DOHH2 (cell line): ENCODE results near the gene GAST.

Experiments
- CTCF ChIP-seq: fragments of 200-600 bp; sonication (generic); IDR thresholded peaks from one replicate; pipeline ENCODE4 v1.5.1; 2014; ENCODE audit warnings: antibody characterized with exemption, mild to moderate bottlenecking, low read depth, low read length; ENCODE audit not compliant: poor library complexity, severe bottlenecking
- EZH2phosphoT487 ChIP-seq: fragments of 200-600 bp; sonication (generic); IDR thresholded peaks from 2 replicates; pipeline ENCODE4 v1.6.1; 2017; ENCODE audit warnings: borderline replicate concordance, mild to moderate bottlenecking, antibody characterized with exemption, low read length, moderate library complexity, mixed read lengths

DNA sequence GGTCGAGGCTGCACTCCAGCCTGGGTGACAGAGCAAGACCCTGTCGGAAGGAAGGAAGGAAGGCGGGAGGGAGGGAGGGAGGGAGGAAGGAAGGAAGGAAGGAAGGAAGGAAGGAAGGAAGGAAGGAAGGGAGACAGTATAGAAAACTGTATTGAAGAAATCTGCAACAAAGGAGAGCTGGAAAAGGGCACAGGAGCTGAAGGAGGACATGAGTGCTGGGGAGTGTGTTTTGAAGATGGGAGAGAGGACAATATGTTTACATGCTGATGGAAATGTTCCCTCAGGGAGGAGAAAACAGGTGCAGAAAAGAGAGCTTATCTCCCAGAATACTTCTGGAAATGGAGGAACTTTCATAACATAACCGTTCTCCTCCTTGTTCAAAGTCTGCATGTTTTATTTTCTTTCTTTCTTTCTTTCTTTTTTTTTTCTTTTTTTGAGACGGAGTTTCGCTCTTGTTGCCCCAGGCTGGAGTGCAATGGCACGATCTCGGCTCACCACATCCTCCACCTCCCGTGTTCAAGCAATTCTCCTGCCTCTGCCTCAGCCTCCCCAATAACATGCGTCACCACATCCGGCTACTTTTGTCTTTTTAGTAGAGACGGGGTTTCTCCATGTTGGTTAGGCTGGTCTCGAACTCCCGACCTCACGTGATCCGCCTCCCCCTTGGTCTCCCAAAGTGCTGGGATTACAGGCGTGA is 25.0 kb downstream of the GAST start:
- TF ChIP-seq CTCF = no peak
- TF ChIP-seq EZH2phosphoT487 = no peak
